Activated naive CD8-positive, alpha-beta T cell treated with anti-CD3 and anti-CD28 coated beads for 36 hours (primary cell): ENCODE data around the gene SCT. TPM values are rescaled to one million over a fixed set of nuclear protein-coding genes. Genes with fewer than 3 reads are reported as not detected.
A peak's percentile ranks its signal among the peaks of the same experiment; 100 is the strongest.
"Not testable (repeated sequence)": the region's sequence is repeated elsewhere in the genome, so short reads cannot be mapped to it uniquely, and the experiment has no call there.

ENCODE experiments used
- DNase-seq: peaks from one replicate; pipeline ENCODE4 v3.0.0; 2021
- H3K27ac Mint-ChIP-seq: one replicate; pipeline ENCODE4 v1.8.0; 2022; ENCODE audit warnings: mild to moderate bottlenecking, moderate library complexity, mixed read lengths
- H3K27me3 Mint-ChIP-seq: one replicate; pipeline ENCODE4 v1.8.0; 2022; ENCODE audit warnings: mild to moderate bottlenecking, mixed read lengths
- H3K36me3 Mint-ChIP-seq: one replicate; pipeline ENCODE4 v1.8.0; 2021; ENCODE audit warnings: mild to moderate bottlenecking, mixed read lengths
- H3K4me1 Mint-ChIP-seq: one replicate; pipeline ENCODE4 v1.8.0; 2021; ENCODE audit warnings: mixed read lengths
- H3K4me3 Mint-ChIP-seq: one replicate; pipeline ENCODE4 v1.8.0; 2022; ENCODE audit warnings: mild to moderate bottlenecking, moderate library complexity, mixed read lengths
- H3K9me3 Mint-ChIP-seq: one replicate; pipeline ENCODE4 v1.8.0; 2022; ENCODE audit warnings: mixed read lengths
- total RNA-seq, 2 experiments: library from RNA; stranded (reverse); gene quantifications; one replicate each; pipeline ENCODE4 v1.2.3, GENCODE V29; 2021

The SCT gene, protein sequence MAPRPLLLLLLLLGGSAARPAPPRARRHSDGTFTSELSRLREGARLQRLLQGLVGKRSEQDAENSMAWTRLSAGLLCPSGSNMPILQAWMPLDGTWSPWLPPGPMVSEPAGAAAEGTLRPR
- not detected for total RNA-seq

GRCh38 chr11:626475-627307 lies at the start of gene SCT:
Gene SCT, minus strand, starts transcription at chr11:627181. Its CDS starts 38 bp downstream, at chr11:627143.
- H3K4me3 Mint-ChIP-seq: no peak within 1 kb of the TSS
- no peaks in the 10 kb centered on the region for H3K9me3 Mint-ChIP-seq
- H3K4me1 Mint-ChIP-seq: peaks cover 21% of the 10 kb centered on the region
- peaks cover 4% of the 10 kb centered on the region for H3K36me3 Mint-ChIP-seq
- DNase-seq: no peak
- peaks cover 28% of the 10 kb centered on the region for H3K27me3 Mint-ChIP-seq
- no peak within 1 kb of the TSS for H3K27ac Mint-ChIP-seq

GRCh38 chr11:674406-674805 lies 47.4 kb upstream of the SCT start:
- Mint-ChIP-seq H3K4me3 (no peak overlapping the region), H3K4me1 (no peaks in the 10 kb centered on the region), H3K9me3 (no peaks in the 10 kb centered on the region), H3K27me3 (no peaks in the 10 kb centered on the region), H3K27ac (no peak overlapping the region), H3K36me3 (peaks cover 26% of the 10 kb centered on the region)
- no peak for DNase-seq

DNA sequence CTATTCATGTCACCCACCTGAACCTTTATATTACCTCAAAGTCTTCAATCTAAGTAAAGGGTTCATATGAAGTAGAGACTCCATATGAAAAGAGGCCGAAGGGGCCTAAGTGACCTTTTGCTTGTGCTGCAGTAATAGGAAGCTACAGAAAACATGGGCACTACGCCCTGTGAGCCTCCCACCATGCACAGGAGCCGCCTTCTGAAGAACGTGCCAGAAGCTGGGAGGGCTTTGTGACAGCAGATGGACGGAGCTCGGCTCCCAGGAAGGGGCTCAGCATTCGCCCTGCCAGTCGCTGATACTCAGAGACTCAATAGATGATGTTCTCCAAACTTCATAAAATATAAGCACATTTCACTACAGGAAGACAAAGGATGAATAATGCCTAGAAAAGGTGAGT lies 46.9 kb upstream of the SCT start:
- Mint-ChIP-seq H3K4me1 (no peaks in the 10 kb centered on the region), H3K27ac (no peak overlapping the region), H3K36me3 (peaks cover 26% of the 10 kb centered on the region), H3K4me3 (no peak overlapping the region), H3K9me3 (no peaks in the 10 kb centered on the region), H3K27me3 (no peaks in the 10 kb centered on the region)
- no peak for DNase-seq

DNA sequence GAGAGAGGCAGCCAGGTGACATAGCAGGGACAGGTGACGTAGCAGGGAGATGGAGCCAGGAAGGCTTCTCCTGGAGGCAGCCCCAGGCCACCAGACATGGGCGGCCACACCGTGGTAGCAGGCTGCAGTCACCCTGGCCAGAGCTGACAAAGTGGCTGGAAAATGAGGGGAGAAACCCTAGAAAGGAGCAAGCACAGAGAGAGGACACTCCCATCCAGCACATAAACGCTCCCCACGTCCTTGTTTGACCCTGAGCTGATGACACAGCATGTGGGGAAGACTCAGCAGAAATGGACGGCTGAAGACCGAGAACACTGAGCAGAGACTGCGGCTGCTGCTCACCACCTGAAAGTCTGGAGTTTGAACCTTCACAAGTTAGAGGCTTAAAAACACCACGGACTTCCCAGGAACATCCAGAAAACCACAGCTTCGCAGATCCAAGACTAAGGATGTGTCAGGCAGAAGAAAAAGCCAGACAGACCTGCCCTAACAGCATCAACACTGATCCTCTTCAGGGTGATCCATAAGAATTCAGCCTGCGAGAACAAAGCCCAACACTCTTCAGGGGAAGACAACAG lies 38.8 kb upstream of the SCT start:
- peaks cover 7% of the 10 kb centered on the region for H3K36me3 Mint-ChIP-seq
- H3K9me3 Mint-ChIP-seq: no peaks in the 10 kb centered on the region
- H3K4me1 Mint-ChIP-seq: no peaks in the 10 kb centered on the region
- H3K27ac Mint-ChIP-seq: no peak overlapping the region
- no peak for DNase-seq
- H3K27me3 Mint-ChIP-seq: no peaks in the 10 kb centered on the region
- no peak overlapping the region for H3K4me3 Mint-ChIP-seq

- Mint-ChIP-seq H3K27ac (no peak overlapping the region), H3K9me3 (no peaks in the 10 kb centered on the region), H3K4me1 (no peaks in the 10 kb centered on the region), H3K4me3 (no peak overlapping the region), H3K36me3 (peaks cover 7% of the 10 kb centered on the region), H3K27me3 (no peaks in the 10 kb centered on the region)
- no peak for DNase-seq
Observed at GRCh38 chr11:665062-665703, 38.2 kb upstream of the SCT start.

DNA sequence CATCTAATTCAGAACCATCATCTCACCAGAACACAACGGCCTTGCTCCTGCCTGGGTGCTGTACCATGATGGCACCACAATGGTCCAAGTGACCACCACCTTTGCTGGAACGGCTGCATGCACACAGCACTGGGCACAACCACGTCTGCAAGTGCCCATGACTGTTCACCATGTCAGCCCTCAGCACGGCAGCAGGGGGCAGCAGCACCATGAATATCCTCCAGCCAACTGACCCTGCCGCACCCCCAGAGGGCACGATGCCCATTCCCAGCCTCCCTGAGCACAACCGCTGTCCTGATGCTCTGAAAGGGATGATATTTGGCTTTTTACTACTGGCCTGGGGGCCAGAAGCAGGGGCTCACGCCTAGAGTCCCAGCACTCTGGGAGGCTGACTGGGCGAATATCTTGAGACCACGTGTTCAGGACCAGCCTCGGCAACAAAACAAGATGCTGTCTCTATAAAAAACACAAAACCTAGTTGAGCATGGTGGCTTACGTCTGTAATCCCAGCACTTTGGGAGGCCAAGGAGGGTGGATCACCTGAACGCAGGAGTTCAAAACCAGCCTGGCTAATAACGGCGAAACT lies 35.8 kb upstream of the SCT start:
- H3K36me3 Mint-ChIP-seq: peaks cover 5% of the 10 kb centered on the region
- H3K27me3 Mint-ChIP-seq: no peaks in the 10 kb centered on the region
- no peaks in the 10 kb centered on the region for H3K9me3 Mint-ChIP-seq
- H3K4me3 Mint-ChIP-seq: no peak overlapping the region
- H3K27ac Mint-ChIP-seq: no peak overlapping the region
- H3K4me1 Mint-ChIP-seq: no peaks in the 10 kb centered on the region
- peak; percentile 48 for DNase-seq

DNA sequence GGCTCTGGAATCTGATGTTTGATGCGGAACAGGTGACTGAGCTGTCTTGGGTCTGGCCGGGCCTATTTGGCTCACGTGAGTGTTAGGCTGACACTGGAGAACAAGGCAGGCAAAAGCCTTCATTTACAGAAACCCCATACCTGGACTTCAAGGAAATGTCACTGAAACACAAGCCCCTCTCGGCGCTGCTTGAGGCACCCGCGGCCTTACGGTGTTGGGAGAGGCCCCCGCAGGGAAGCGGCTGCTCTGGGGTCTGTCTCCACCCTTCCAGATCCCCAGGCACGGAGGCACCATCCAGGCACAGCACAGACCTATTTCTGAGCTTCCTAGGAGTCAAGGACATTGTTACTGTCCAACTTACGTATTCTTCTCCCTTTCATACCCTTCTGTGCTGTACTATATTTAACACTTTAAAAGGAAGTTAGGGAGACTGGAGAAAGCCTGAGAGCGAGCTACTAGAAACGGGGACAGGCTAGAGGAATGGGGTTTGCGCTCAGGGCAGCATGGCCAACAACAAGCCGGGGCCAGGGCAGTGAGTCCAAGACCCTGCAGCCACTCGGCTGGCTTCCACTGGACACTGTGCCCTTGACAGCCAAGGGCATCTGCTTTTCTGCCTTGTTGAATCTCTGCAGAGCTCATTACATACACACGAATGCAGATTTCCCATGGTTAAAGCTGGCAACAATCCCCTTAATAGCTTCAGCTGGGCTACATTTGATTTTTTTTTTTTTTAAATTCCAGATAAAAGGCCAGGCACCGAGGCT lies 33.9 kb upstream of the SCT start:
- H3K36me3 Mint-ChIP-seq: peaks cover 1% of the 10 kb centered on the region
- no peak overlapping the region for H3K27ac Mint-ChIP-seq
- H3K4me3 Mint-ChIP-seq: no peak overlapping the region
- no peaks in the 10 kb centered on the region for H3K4me1 Mint-ChIP-seq
- DNase-seq: no peak
- H3K9me3 Mint-ChIP-seq: no peaks in the 10 kb centered on the region
- no peaks in the 10 kb centered on the region for H3K27me3 Mint-ChIP-seq

- no peaks in the 10 kb centered on the region for H3K4me1 Mint-ChIP-seq
- peaks cover 1% of the 10 kb centered on the region for H3K36me3 Mint-ChIP-seq
- no peak overlapping the region for H3K4me3 Mint-ChIP-seq
- H3K27ac Mint-ChIP-seq: no peak overlapping the region
- H3K27me3 Mint-ChIP-seq: no peaks in the 10 kb centered on the region
- DNase-seq: no peak
- no peaks in the 10 kb centered on the region for H3K9me3 Mint-ChIP-seq
Observed at GRCh38 chr11:660281-660680, 33.3 kb upstream of the SCT start.

DNA sequence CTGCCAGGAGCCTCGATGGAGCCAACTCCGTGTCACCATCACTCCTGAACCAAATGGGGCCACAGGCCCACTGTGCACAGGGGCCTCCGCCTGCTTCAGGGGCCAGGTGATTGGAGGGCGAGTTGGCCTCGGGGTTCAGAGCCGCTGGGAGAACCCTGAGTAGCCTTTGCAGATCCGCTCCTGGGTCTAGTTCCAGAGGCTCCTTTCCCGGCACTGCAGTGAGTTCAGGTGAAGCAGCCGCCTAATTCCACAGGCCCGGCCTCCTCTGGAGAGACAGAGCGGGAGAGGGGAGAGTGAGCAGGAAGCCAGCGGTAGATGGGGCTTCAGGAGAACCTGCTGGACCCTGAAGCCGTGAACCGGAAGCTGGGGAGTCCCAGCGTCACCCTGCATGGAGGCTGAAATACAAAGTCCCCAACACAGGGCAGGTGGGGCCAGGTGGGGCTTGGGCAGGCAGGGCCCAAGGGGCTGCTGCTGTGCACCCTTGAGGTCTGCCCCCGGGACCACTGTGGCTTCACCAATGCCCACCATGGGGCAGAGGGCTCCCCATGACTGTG lies 32.6 kb upstream of the SCT start:
- Mint-ChIP-seq H3K36me3 (peaks cover 1% of the 10 kb centered on the region), H3K27ac (no peak overlapping the region), H3K4me3 (no peak overlapping the region), H3K27me3 (no peaks in the 10 kb centered on the region), H3K9me3 (no peaks in the 10 kb centered on the region), H3K4me1 (no peaks in the 10 kb centered on the region)
- DNase-seq: no peak

GRCh38 chr11:657691-658126 lies 30.7 kb upstream of the SCT start:
- DNase-seq: no peak
- peaks cover 2% of the 10 kb centered on the region for H3K36me3 Mint-ChIP-seq
- no peaks in the 10 kb centered on the region for H3K4me1 Mint-ChIP-seq
- no peaks in the 10 kb centered on the region for H3K27me3 Mint-ChIP-seq
- no peaks in the 10 kb centered on the region for H3K9me3 Mint-ChIP-seq
- no peak overlapping the region for H3K27ac Mint-ChIP-seq
- H3K4me3 Mint-ChIP-seq: no peak overlapping the region

- Mint-ChIP-seq H3K27me3 (no peaks in the 10 kb centered on the region), H3K4me1 (no peaks in the 10 kb centered on the region), H3K9me3 (no peaks in the 10 kb centered on the region), H3K27ac (no peak overlapping the region), H3K36me3 (peaks cover 4% of the 10 kb centered on the region), H3K4me3 (no peak overlapping the region)
- no peak for DNase-seq
Observed at GRCh38 chr11:656866-657265, 29.9 kb upstream of the SCT start.

DNA sequence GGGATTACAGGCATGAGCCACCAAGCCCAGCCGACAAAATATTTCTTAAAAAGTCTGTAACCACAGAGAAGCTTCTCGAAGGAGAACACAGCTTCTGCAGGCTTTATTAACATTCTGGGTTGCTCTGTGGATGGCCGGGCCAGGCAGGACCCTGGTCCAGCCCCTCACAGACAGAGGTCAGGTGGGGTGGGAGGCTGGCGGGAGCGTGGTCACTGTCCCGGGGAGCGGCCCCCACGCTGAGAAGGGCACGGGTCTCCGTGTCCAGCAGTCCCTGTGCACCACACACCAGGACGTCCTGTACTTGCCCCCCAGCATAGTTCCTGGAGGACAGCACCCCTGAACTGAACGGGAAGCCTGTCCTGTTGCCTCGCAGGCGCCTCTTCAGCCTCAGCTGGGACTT lies 29.4 kb upstream of the SCT start:
- Mint-ChIP-seq H3K4me3 (no peak overlapping the region), H3K9me3 (no peaks in the 10 kb centered on the region), H3K27ac (no peak overlapping the region), H3K36me3 (peaks cover 5% of the 10 kb centered on the region), H3K27me3 (no peaks in the 10 kb centered on the region), H3K4me1 (no peaks in the 10 kb centered on the region)
- no peak for DNase-seq

DNA sequence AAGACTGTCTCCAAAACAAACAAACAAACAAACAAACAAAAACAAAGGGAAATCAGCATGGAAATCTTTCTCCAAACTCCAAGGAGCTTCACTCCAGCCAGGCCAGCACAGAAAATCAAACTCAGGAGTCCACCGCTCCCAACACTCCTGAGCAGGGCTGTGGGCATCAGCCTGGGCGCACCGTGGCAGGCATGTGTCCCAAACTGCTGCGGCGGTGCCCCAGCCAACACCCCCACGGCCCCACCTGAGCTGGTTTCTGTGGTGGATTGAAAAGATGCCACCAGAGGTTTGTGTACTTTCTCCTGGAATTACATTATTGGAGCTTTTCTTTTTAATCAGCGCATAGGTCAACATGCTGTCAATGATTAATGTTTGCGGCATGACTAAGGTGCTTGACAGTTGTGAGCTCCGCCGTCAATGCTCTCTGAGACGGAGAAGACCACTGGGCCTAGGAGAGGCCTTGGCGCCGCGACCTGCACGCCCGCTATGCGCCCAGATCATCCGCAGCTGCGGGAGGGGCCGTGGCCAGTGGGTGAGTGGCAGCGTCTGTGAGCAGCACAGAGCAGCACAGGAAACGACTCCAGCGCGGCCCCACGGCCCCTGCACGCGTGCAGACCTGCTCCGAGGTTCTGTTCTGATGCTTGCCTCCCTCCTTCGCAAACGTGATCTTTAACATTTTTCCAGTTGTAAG lies 28.2 kb upstream of the SCT start:
- Mint-ChIP-seq H3K36me3 (peaks cover 6% of the 10 kb centered on the region), H3K27ac (no peak overlapping the region), H3K9me3 (no peaks in the 10 kb centered on the region), H3K4me1 (no peaks in the 10 kb centered on the region), H3K4me3 (no peak overlapping the region), H3K27me3 (no peaks in the 10 kb centered on the region)
- no peak for DNase-seq

DNA sequence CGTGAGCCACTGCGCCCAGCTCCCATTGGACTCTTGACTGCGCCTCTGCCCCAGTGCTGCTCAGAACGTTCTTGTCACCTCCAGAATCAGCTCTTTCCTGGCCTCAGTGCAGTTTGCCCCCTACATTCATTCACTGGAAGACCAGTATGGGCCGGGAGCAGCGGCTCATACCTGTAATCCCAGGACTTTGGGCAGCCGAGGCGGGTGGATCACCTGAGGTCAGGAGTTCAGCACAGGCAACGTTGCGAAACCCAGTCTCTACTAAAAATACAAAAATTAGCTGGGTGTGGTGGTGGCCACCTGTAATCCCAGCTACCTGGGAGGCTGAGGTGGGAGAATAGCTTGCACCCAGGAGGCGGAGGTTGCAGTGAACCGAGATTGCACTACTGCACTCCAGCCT lies 27.5 kb upstream of the SCT start:
- H3K4me1 Mint-ChIP-seq, H3K36me3 Mint-ChIP-seq, H3K27me3 Mint-ChIP-seq, DNase-seq, H3K9me3 Mint-ChIP-seq, H3K27ac Mint-ChIP-seq, H3K4me3 Mint-ChIP-seq: not testable (repeated sequence)
